Liver (tissue), 9 donors: Measurements from ENCODE around the gene THEM4. TPM values are rescaled to one million over a fixed set of nuclear protein-coding genes. Genes with fewer than 3 reads are reported as not detected.

Experiments
- DNase-seq: peaks from one replicate; pipeline ENCODE4 v3.0.0-alpha.2; 2017; ENCODE audit warnings: low spot score
- H3K27ac ChIP-seq, 2 donors: one replicate each; pipeline ENCODE4 v1.7.0; 2013; ENCODE audit warnings: inconsistent platforms in 2 of 2, low read length in 2 of 2, control low read depth in 1 of 2, low read depth in 1 of 2, mild to moderate bottlenecking in 1 of 2
- H3K27me3 ChIP-seq, 4 donors: one replicate each; pipeline versions ENCODE4 v1.6.1 to v1.7.0; 2013; ENCODE audit warnings: low read length in 3 of 4, inconsistent platforms in 1 of 4, mild to moderate bottlenecking in 1 of 4, moderate library complexity in 1 of 4; ENCODE audit not compliant: control insufficient read depth in 4 of 4, insufficient read depth in 4 of 4
- H3K36me3 ChIP-seq, 4 donors: one replicate each; pipeline versions ENCODE4 v1.6.1 to v1.7.0; 2013; ENCODE audit warnings: low read length in 3 of 4, mild to moderate bottlenecking in 3 of 4, low read depth in 1 of 4, moderate library complexity in 1 of 4; ENCODE audit not compliant: control insufficient read depth in 4 of 4, insufficient read depth in 3 of 4
- H3K4me1 ChIP-seq, 4 donors: one replicate each; pipeline versions ENCODE4 v1.6.1 to v1.7.0; 2013; ENCODE audit warnings: low read length in 3 of 4, mild to moderate bottlenecking in 3 of 4, moderate library complexity in 1 of 4; ENCODE audit not compliant: control insufficient read depth in 4 of 4, insufficient read depth in 4 of 4
- H3K4me3 ChIP-seq, 3 donors: one replicate each; pipeline versions ENCODE4 v1.6.1 to v1.7.0; 2013; ENCODE audit warnings: low read length in 3 of 3, control low read depth in 1 of 3, low read depth in 1 of 3, mild to moderate bottlenecking in 1 of 3
- H3K9ac ChIP-seq, 2 donors: one replicate each; pipeline ENCODE4 v1.7.0; 2013; ENCODE audit warnings: low read length in 2 of 2, mild to moderate bottlenecking in 2 of 2, moderate library complexity in 2 of 2, control low read depth in 1 of 2, low read depth in 1 of 2
- H3K9me3 ChIP-seq, 4 donors: one replicate each; pipeline versions ENCODE4 v1.6.1 to v1.7.0; 2013; ENCODE audit warnings: low read length in 3 of 4; ENCODE audit not compliant: control insufficient read depth in 4 of 4
- ATF3 ChIP-seq: IDR thresholded peaks from 2 replicates; pipeline ENCODE4 v1.6.1; 2016; ENCODE audit warnings: antibody characterized with exemption
- CTCF ChIP-seq: fragments of 150-350 bp; IDR thresholded peaks from 2 replicates; pipeline ENCODE4 v1.5.1; 2017; ENCODE audit warnings: improper control_type of control experiment, low read depth, low read length; ENCODE audit not compliant: missing input control
- EGR1 ChIP-seq, 2 donors: IDR thresholded peaks; 2 replicates each; pipeline ENCODE4 v1.6.1; 2016 to 2018; ENCODE audit warnings: antibody characterized with exemption in 2 of 2, low read depth in 2 of 2
- FOXA1 ChIP-seq: IDR thresholded peaks from 2 replicates; pipeline ENCODE4 v1.6.1; 2016; ENCODE audit warnings: antibody characterized with exemption
- FOXA2 ChIP-seq: IDR thresholded peaks from 2 replicates; pipeline ENCODE4 v1.6.1; 2016; ENCODE audit warnings: antibody characterized with exemption
- GABPA ChIP-seq, 2 donors: IDR thresholded peaks in 1 of 2; conservative IDR thresholded peaks in 1 of 2; 2 replicates each; pipeline ENCODE4 v1.6.1; 2016; ENCODE audit warnings: antibody characterized with exemption in 2 of 2, mild to moderate bottlenecking in 1 of 2, moderate library complexity in 1 of 2
- HNF4A ChIP-seq, 2 donors: conservative IDR thresholded peaks; 2 replicates each; pipeline ENCODE4 v1.6.1; 2016; ENCODE audit warnings: antibody characterized with exemption in 2 of 2, mild to moderate bottlenecking in 2 of 2
- HNF4G ChIP-seq: IDR thresholded peaks from 2 replicates; pipeline ENCODE4 v1.6.1; 2016; ENCODE audit warnings: antibody characterized with exemption
- JUND ChIP-seq, 2 donors: IDR thresholded peaks; 2 replicates each; pipeline ENCODE4 v1.6.1; 2016; ENCODE audit warnings: antibody characterized with exemption in 2 of 2
- MAX ChIP-seq: IDR thresholded peaks from 2 replicates; pipeline ENCODE4 v1.6.1; 2016; ENCODE audit warnings: antibody characterized with exemption
- NR2F2 ChIP-seq: IDR thresholded peaks from 2 replicates; pipeline ENCODE4 v1.6.1; 2016; ENCODE audit warnings: antibody characterized with exemption
- RAD21 ChIP-seq, 2 donors: IDR thresholded peaks; 2 replicates each; pipeline ENCODE4 v1.6.1; 2016; ENCODE audit warnings: antibody characterized with exemption in 2 of 2, mild to moderate bottlenecking in 2 of 2
- REST ChIP-seq: IDR thresholded peaks from 2 replicates; pipeline ENCODE4 v1.6.1; 2016; ENCODE audit warnings: antibody characterized with exemption, mild to moderate bottlenecking
- RXRA ChIP-seq, 2 donors: IDR thresholded peaks; 2 replicates each; pipeline ENCODE4 v1.6.1; 2017 to 2018; ENCODE audit warnings: antibody characterized with exemption in 2 of 2, mild to moderate bottlenecking in 1 of 2
- SP1 ChIP-seq: IDR thresholded peaks from 2 replicates; pipeline ENCODE4 v1.6.1; 2018; ENCODE audit warnings: antibody characterized with exemption, mild to moderate bottlenecking
- TAF1 ChIP-seq: conservative IDR thresholded peaks from 2 replicates; pipeline ENCODE4 v1.6.1; 2016; ENCODE audit warnings: antibody characterized with exemption, mild to moderate bottlenecking
- YY1 ChIP-seq: IDR thresholded peaks from 2 replicates; pipeline ENCODE4 v1.6.1; 2016; ENCODE audit warnings: antibody characterized with exemption, mild to moderate bottlenecking
- ZBTB33 ChIP-seq: IDR thresholded peaks from 2 replicates; pipeline ENCODE4 v1.6.1; 2016; ENCODE audit warnings: antibody characterized with exemption
- WGBS: extraction: QIAGEN DNeasy Blood & Tissue Kit; methylation state at CpG from one replicate; pipeline ENCODE4 v1.1.7; 2013; 5-methylcytosine and 5-hydroxymethylcytosine counted together
- polyA plus RNA-seq, 2 donors: library from polyadenylated mRNA; stranded (reverse) in 1 of 2; unstranded in 1 of 2; fragments of 200-250 nt in 1 of 2; fragments of >200 nt in 1 of 2; fragmentation: Nextera tagmentation in 1 of 2; extraction: Ambion mirVana in 1 of 2; gene quantifications; one replicate each; pipeline versions ENCODE4 v1.2.1 to v1.2.3, GENCODE V29; 2013 to 2015
- total RNA-seq, 2 donors: library from RNA; depleted of rRNA; stranded (reverse); fragments of >200 nt; gene quantifications; one replicate each; pipeline ENCODE4 v1.2.3, GENCODE V29; 2014
- donor health status: healthy.
- donor health status: healthy.
- donor health status: healthy.
- donor health status: healthy.
- donor health status: healthy.

THEM4 gene
- total and polyA plus RNA-seq, 4 donors, result 6.1 to 16.2 (median 9.8) TPM

- TF ChIP-seq SP1 (no peak), FOXA2 (no peak), GABPA (IDR thresholded peaks at IDR 0.05 in 1 of 2, conservative IDR thresholded peaks at IDR 0.05 in 1 of 2) (no peak), EGR1 (IDR thresholded peaks at IDR 0.05; ENCODE audit: low read depth in 2 of 2) (no peak), ZBTB33 (no peak), FOXA1 (no peak), NR2F2 (no peak), JUND (IDR thresholded peaks at IDR 0.05) (no peak), ATF3 (no peak), HNF4A (conservative IDR thresholded peaks at IDR 0.05) (no peak), TAF1 (no peak), RXRA (IDR thresholded peaks at IDR 0.05) (no peak), RAD21 (IDR thresholded peaks at IDR 0.05) (no peak), YY1 (no peak), CTCF (no peak), REST (no peak), HNF4G (no peak)
- 94% methylated on average over 1 of the region's 1 CpG for WGBS
- Histone ChIP-seq H3K27me3 (no peaks in the 10 kb centered on the region), H3K36me3 (peaks cover 0 to 10% (median 5%) of the 10 kb centered on the region in 4 donors), H3K4me1 (no peaks in the 10 kb centered on the region), H3K4me3 (no peak overlapping the region), H3K9me3 (no peaks in the 10 kb centered on the region), H3K27ac (no peak overlapping the region), H3K9ac (no peak overlapping the region)
- DNase-seq, result no peak
These were observed 22.3 kb downstream of the THEM4 start for GRCh38 chr1:151887028-151887427.

- no peaks in the 10 kb centered on the region for H3K27me3 ChIP-seq
- H3K9ac ChIP-seq, result no peak overlapping the region
- no peaks in the 10 kb centered on the region for H3K9me3 ChIP-seq
- H3K4me1 ChIP-seq, result no peaks in the 10 kb centered on the region
- peaks cover 0 to 10% (median 4%) of the 10 kb centered on the region in 4 donors for H3K36me3 ChIP-seq
- WGBS, result 55% methylated on average over 1 of the region's 1 CpG
- no peak overlapping the region for H3K27ac ChIP-seq
- no peak for DNase-seq
- no peak overlapping the region for H3K4me3 ChIP-seq
- TF ChIP-seq MAX, result no peak
- no peak for TF ChIP-seq FOXA1
- TF ChIP-seq ZBTB33, result no peak
- no peak for TF ChIP-seq HNF4A (conservative IDR thresholded peaks at IDR 0.05)
- TF ChIP-seq RXRA (IDR thresholded peaks at IDR 0.05), result no peak
- no peak for TF ChIP-seq GABPA (IDR thresholded peaks at IDR 0.05 in 1 of 2, conservative IDR thresholded peaks at IDR 0.05 in 1 of 2)
- TF ChIP-seq JUND (IDR thresholded peaks at IDR 0.05), result no peak
- TF ChIP-seq HNF4G, result no peak
- TF ChIP-seq REST, result no peak
- TF ChIP-seq NR2F2, result no peak
- no peak for TF ChIP-seq TAF1
These were observed 23.8 kb downstream of the THEM4 start for GRCh38 chr1:151885479-151885878.
